Measurements from ENCODE around the gene ATP11A. TPM values are rescaled to one million over a fixed set of nuclear protein-coding genes. Genes with fewer than 3 reads are reported as not detected.

The ATP11A gene
- total and polyA plus RNA-seq, 10 of the 15 experiments (the other 5 are each of a cell fraction or from before 2014, with no cell fraction given) = 1.4 to 69.6 (median 14.4) TPM

DNA sequence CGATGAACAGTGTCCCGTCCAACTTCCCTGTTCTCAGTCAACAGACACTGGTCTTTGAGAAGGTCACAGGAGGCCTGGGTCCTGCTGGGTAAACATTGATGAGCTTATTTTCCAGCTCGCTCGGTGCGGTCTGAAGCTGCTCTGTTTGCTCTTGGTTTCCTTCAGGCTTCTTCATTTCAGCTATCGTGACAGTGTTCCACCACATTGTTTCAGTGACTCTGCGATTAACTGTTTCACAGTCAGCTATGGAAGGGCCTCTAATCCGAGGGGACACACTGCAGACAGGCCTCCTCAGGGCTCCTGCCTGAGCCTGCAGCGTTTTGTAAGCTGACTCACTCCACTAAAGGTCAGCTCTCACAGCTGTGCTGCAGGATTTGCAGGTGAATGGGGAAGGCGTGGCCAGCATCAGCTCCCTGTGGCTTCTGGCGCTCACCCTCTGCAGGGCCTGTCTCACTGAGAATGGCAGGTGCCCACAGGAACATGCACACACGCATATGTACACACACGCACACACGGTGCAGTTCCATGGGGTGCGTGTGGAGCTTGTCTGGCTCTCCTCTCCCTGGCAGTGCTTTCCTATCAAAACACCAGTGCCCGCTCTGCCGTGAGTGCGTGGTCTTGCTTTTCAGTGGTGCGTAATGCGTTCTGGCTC, 216.3 kb downstream of the ATP11A start (continued):
- TF ChIP-seq, protein P1, sequence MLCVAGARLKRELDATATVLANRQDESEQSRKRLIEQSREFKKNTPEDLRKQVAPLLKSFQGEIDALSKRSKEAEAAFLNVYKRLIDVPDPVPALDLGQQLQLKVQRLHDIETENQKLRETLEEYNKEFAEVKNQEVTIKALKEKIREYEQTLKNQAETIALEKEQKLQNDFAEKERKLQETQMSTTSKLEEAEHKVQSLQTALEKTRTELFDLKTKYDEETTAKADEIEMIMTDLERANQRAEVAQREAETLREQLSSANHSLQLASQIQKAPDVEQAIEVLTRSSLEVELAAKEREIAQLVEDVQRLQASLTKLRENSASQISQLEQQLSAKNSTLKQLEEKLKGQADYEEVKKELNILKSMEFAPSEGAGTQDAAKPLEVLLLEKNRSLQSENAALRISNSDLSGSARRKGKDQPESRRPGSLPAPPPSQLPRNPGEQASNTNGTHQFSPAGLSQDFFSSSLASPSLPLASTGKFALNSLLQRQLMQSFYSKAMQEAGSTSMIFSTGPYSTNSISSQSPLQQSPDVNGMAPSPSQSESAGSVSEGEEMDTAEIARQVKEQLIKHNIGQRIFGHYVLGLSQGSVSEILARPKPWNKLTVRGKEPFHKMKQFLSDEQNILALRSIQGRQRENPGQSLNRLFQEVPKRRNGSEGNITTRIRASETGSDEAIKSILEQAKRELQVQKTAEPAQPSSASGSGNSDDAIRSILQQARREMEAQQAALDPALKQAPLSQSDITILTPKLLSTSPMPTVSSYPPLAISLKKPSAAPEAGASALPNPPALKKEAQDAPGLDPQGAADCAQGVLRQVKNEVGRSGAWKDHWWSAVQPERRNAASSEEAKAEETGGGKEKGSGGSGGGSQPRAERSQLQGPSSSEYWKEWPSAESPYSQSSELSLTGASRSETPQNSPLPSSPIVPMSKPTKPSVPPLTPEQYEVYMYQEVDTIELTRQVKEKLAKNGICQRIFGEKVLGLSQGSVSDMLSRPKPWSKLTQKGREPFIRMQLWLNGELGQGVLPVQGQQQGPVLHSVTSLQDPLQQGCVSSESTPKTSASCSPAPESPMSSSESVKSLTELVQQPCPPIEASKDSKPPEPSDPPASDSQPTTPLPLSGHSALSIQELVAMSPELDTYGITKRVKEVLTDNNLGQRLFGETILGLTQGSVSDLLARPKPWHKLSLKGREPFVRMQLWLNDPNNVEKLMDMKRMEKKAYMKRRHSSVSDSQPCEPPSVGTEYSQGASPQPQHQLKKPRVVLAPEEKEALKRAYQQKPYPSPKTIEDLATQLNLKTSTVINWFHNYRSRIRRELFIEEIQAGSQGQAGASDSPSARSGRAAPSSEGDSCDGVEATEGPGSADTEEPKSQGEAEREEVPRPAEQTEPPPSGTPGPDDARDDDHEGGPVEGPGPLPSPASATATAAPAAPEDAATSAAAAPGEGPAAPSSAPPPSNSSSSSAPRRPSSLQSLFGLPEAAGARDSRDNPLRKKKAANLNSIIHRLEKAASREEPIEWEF (IDR thresholded peaks at IDR 0.05; ENCODE audit: insufficient replicate concordance, low read depth, low read length) = no peak
- no peak for TF ChIP-seq HDAC6 (IDR thresholded peaks at IDR 0.05; ENCODE audit: unreplicated experiment)
- TF ChIP-seq NFIC (IDR thresholded peaks at IDR 0.05; ENCODE audit: low read depth, low read length) = no peak

DNA sequence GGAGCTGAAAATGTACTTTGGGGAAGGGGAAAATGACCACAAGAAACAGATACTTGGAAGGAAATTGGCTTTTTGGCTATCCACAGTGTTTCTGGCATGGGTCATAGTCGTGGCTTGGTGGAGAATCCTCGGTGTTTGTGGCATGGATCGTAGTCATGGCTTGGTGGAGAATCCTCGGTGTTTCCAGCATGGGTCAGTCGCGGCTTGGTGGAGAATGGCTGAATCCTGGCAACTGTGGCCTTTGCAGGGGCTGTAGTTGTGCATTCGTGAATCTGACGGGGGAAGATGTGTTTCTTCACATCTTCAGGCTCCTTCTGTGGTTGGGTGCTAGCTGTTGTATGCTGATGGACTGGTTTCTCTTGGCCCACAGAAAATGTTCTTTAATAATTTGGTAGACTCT, 217.4 kb downstream of the ATP11A start:
- ChIA-PET RAD21 (ENCODE audit: unreplicated experiment) (no interaction called here), SMC1A (ENCODE audit: uncharacterized antibody, unreplicated experiment) (interaction anchor here (1.4 kb wide), 1 partner anchor 14 kb away, joined by 3 read pairs; no protein-coding TSS in a partner anchor), CTCF (no interaction called here), POLR2A (no interaction called here)
- WGBS (ENCODE audit: insufficient coverage, insufficient replicate concordance, low lambda C conversion rate, missing lambda C conversion rate) = 56% methylated on average over 8 of the region's 8 CpGs
- TF ChIP-seq GATAD2B (conservative IDR thresholded peaks at IDR 0.05; ENCODE audit: low read depth) (no peak), CBFB (IDR thresholded peaks at IDR 0.05; ENCODE audit: low read depth) (no peak), NFYA (IDR thresholded peaks at IDR 0.05; ENCODE audit: borderline replicate concordance, low read depth, low read length) (no peak), BRCA1 (IDR thresholded peaks at IDR 0.05; ENCODE audit: low read depth, low read length) (no peak)
- TF ChIP-seq, protein P2, sequence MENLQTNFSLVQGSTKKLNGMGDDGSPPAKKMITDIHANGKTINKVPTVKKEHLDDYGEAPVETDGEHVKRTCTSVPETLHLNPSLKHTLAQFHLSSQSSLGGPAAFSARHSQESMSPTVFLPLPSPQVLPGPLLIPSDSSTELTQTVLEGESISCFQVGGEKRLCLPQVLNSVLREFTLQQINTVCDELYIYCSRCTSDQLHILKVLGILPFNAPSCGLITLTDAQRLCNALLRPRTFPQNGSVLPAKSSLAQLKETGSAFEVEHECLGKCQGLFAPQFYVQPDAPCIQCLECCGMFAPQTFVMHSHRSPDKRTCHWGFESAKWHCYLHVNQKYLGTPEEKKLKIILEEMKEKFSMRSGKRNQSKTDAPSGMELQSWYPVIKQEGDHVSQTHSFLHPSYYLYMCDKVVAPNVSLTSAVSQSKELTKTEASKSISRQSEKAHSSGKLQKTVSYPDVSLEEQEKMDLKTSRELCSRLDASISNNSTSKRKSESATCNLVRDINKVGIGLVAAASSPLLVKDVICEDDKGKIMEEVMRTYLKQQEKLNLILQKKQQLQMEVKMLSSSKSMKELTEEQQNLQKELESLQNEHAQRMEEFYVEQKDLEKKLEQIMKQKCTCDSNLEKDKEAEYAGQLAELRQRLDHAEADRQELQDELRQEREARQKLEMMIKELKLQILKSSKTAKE (IDR thresholded peaks at IDR 0.05; ENCODE audit: low read depth, poor library complexity, severe bottlenecking) = no peak
- TF ChIP-seq, protein P3, sequence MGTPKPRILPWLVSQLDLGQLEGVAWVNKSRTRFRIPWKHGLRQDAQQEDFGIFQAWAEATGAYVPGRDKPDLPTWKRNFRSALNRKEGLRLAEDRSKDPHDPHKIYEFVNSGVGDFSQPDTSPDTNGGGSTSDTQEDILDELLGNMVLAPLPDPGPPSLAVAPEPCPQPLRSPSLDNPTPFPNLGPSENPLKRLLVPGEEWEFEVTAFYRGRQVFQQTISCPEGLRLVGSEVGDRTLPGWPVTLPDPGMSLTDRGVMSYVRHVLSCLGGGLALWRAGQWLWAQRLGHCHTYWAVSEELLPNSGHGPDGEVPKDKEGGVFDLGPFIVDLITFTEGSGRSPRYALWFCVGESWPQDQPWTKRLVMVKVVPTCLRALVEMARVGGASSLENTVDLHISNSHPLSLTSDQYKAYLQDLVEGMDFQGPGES (IDR thresholded peaks at IDR 0.05) = no peak
- peaks cover 0 to 5% of the 10 kb centered on the region in 2 experiments; a peak in 2 of 4 replicates for H3K27me3 ChIP-seq (replicated peaks in 1 of 2; ENCODE audit: control insufficient read depth in 2 of 2, insufficient read depth in 2 of 2, low read length in 1 of 2)
- H3K4me2 ChIP-seq (ENCODE audit: control insufficient read depth, insufficient read depth) = no peak overlapping the region
- no peak overlapping the region for H3K4me3 ChIP-seq
- H3K27ac ChIP-seq (ENCODE audit: control insufficient read depth, insufficient read depth) = no peak overlapping the region
- no peaks in the 10 kb centered on the region; the same call in 2 of the 3 replicates for H3K9me3 ChIP-seq (replicated peaks; ENCODE audit: control insufficient read depth, insufficient read depth, low read length)
- no TSS peak for BruUV-seq (replicated peaks)
- no peak overlapping the region for H2AFZ ChIP-seq (ENCODE audit: control insufficient read depth, low read depth, low read length)
- H3K9ac ChIP-seq (ENCODE audit: control insufficient read depth, insufficient read depth, low read length) = no peak overlapping the region
- H3K36me3 ChIP-seq (ENCODE audit: control insufficient read depth in 2 of 2, insufficient read depth in 2 of 2, low read length in 1 of 2) = no peaks in the 10 kb centered on the region
- in situ Hi-C loops (cut with MboI) (no loop called here), intact Hi-C loops (cut with micrococcal nuclease; ENCODE audit: unreplicated experiment) (no loop called here)
- ATAC-seq (no peak), DNase-seq (ENCODE audit: low read depth, low spot score) (no peak), FAIRE-seq (no peak)
- no peaks in the 10 kb centered on the region for H3K79me2 ChIP-seq (ENCODE audit: control insufficient read depth, insufficient read depth, low read length)
- H3K4me1 ChIP-seq (ENCODE audit: control insufficient read depth, insufficient read depth, low read length) = no peaks in the 10 kb centered on the region
- no peaks in the 10 kb centered on the region; the same call in 1 of the 2 replicates for H4K20me1 ChIP-seq (ENCODE audit: control insufficient read depth, insufficient read depth)

Data from GM12878 (cell line).